Cardiac fibroblast (primary cell): ENCODE results near the gene TMEM63A.
A peak's percentile ranks its signal among the peaks of the same experiment; 100 is the strongest.

Experiments
- DNase-seq, 2 donors: peaks; one replicate each; pipeline versions ENCODE4 v3.0.0 to v3.0.0-alpha.2; 2010; ENCODE audit warnings: low read depth in 2 of 2
- H3K4me3 ChIP-seq, 2 donors: replicated peaks in 1 of 2; 1 replicate in 1 of 2; 2 replicates in 1 of 2; pipeline ENCODE4 v1.5.1; 2011; ENCODE audit warnings: low read depth in 2 of 2, low read length in 2 of 2, mild to moderate bottlenecking in 2 of 2, moderate library complexity in 1 of 2
- CTCF ChIP-seq: IDR thresholded peaks from one replicate; pipeline ENCODE4 v1.5.1; 2011; ENCODE audit warnings: low read depth, mild to moderate bottlenecking, low read length, inconsistent platforms

Gene TMEM63A

GRCh38 chr1:225872075-225872430 is 10.1 kb downstream of the TMEM63A start:
- no peak overlapping the region for H3K4me3 ChIP-seq
- no peak for DNase-seq
- TF ChIP-seq CTCF = no peak

- DNase-seq = peak in 1 of 2 donors; percentile 30
- no peak overlapping the region for H3K4me3 ChIP-seq
- TF ChIP-seq CTCF = no peak
Observed at GRCh38 chr1:225871359-225872074, 10.7 kb downstream of the TMEM63A start.

GRCh38 chr1:225870911-225871310 is 11.3 kb downstream of the TMEM63A start:
- no peak for DNase-seq

GRCh38 chr1:225868631-225869330 is 13.4 kb downstream of the TMEM63A start:
- DNase-seq = no peak
- no peak overlapping the region for H3K4me3 ChIP-seq
- TF ChIP-seq CTCF = no peak

More at GRCh38 chr1:225870911-225871310, 11.3 kb downstream of the TMEM63A start:
- no peak for TF ChIP-seq CTCF
- H3K4me3 ChIP-seq = no peak overlapping the region

- H3K4me3 ChIP-seq = no peak overlapping the region
- no peak for TF ChIP-seq CTCF
- no peak for DNase-seq
Observed at GRCh38 chr1:225866981-225867380, 15.2 kb downstream of the TMEM63A start.

- TF ChIP-seq CTCF = no peak
- H3K4me3 ChIP-seq = no peak overlapping the region
- peak; percentile 74 to 78 for DNase-seq
Observed at GRCh38 chr1:225866061-225866837, 15.9 kb downstream of the TMEM63A start.
